GM12873 (cell line): ENCODE measurements around the gene OR5AC2.

Experiments
- TF ChIP-seq, protein P1 (sequence below): IDR thresholded peaks from 2 replicates; pipeline ENCODE4 v1.5.1; 2012; ENCODE audit warnings: low read depth, mild to moderate bottlenecking, moderate library complexity, low read length, control low read depth; ENCODE audit not compliant: insufficient read depth; ENCODE audit errors: missing control alignments

OR5AC2 gene

GRCh38 chr3:98099848-98100247 is 12.9 kb downstream of the OR5AC2 start:
- TF ChIP-seq, protein P1, sequence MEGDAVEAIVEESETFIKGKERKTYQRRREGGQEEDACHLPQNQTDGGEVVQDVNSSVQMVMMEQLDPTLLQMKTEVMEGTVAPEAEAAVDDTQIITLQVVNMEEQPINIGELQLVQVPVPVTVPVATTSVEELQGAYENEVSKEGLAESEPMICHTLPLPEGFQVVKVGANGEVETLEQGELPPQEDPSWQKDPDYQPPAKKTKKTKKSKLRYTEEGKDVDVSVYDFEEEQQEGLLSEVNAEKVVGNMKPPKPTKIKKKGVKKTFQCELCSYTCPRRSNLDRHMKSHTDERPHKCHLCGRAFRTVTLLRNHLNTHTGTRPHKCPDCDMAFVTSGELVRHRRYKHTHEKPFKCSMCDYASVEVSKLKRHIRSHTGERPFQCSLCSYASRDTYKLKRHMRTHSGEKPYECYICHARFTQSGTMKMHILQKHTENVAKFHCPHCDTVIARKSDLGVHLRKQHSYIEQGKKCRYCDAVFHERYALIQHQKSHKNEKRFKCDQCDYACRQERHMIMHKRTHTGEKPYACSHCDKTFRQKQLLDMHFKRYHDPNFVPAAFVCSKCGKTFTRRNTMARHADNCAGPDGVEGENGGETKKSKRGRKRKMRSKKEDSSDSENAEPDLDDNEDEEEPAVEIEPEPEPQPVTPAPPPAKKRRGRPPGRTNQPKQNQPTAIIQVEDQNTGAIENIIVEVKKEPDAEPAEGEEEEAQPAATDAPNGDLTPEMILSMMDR = no peak

DNA sequence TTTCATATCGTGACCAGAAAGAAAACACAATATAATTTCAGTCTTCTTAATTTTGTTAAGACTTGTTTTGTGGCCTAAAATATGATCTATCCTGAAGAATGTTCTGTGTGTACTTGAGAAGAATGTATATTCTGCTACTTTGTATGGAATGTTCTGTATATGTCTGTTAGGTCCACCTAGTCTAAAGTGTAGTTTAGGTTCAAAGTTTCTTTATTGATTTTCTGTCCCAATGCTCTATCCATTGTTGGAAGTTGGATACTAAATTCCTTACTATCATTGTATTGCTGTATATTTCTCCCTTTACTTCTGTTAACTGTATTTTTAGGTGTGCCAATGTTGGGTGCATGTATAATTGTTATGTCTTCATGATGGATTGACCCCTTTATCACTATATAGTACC is 21.2 kb downstream of the OR5AC2 start:
- TF ChIP-seq, protein P1 = no peak

DNA sequence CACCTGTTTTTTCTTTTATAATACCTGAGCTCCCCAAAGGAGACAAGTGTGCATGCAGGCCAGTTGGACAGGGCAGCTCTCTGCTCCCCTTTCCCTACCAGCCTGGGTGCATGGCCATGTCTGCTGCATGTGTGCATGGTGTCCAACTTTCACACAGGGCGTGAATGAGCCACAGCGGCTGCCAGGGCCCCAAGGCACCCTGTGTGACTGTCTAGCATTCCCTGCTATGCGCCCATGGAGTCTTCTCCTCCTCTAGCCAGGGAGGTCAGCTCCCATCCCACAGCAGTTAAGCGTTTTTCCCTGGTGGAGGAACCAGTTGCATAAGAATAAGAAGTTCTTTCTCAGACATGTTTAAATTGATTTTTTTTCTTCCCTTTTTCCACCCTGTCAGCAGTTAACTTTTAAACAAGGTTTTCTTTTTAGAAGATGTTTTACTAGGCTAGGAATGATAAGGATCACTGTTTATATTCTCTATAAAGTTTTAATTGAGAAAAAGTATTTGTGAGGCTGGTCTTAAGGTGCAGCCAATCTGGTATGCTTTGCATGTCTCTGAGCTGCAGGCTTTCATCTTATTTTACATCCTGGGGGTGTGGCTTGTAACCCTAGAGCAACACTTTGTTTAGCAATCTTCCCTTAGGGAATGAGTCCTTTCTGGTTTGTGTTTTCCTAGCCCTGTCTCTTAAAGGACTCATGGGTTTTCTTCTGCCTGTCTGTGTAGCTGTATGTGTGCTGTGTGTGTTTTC is 23.0 kb downstream of the OR5AC2 start:
- TF ChIP-seq, protein P1 = no peak

GRCh38 chr3:98110550-98110908 is 23.6 kb downstream of the OR5AC2 start:
- TF ChIP-seq, protein P1 = no peak

GRCh38 chr3:98114264-98114663 is 27.3 kb downstream of the OR5AC2 start:
- TF ChIP-seq, protein P1 = no peak

GRCh38 chr3:98115717-98116116 is 28.7 kb downstream of the OR5AC2 start:
- TF ChIP-seq, protein P1 = no peak

GRCh38 chr3:98130421-98130820 is 43.4 kb downstream of the OR5AC2 start, which contains the start of gene OR5H1:
Gene OR5H1, plus strand, starts transcription at chr3:98130721. Its CDS starts 1,977 bp downstream, at chr3:98132698.
- TF ChIP-seq, protein P1 = no peak
